Measurements from ENCODE around the gene SEPSECS. TPM values are rescaled to one million over a fixed set of nuclear protein-coding genes. Genes with fewer than 3 reads are reported as not detected.

The SEPSECS gene
- total and polyA plus RNA-seq, 7 donors = 4.5 to 11.1 (median 8.6) TPM

DNA sequence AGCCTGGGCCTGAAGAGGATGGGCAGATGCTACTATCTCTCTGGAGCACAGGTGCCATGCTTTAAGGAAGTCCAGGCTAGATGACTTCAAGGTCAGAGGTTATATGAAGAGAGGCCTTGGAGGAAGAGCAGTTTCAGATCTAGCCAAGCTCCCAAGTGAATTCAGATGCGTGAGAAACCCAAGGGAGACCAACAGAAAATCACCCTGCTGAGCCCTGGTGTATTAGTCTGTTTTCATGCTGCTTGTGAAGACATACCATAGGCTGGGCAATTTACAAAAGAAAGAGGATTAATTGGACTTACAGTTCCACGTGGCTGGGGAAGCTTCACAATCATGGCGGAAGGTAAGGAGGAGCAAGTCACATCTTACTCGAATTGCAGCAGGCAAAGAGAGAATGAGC lies 81.7 kb downstream of the SEPSECS start:
- H3K36me3 ChIP-seq = no peaks in the 10 kb centered on the region
- no peak for TF ChIP-seq EP300 (IDR thresholded peaks at IDR 0.05)
- no peak for TF ChIP-seq POLR2A (IDR thresholded peaks at IDR 0.05)
- TF ChIP-seq, protein P1, sequence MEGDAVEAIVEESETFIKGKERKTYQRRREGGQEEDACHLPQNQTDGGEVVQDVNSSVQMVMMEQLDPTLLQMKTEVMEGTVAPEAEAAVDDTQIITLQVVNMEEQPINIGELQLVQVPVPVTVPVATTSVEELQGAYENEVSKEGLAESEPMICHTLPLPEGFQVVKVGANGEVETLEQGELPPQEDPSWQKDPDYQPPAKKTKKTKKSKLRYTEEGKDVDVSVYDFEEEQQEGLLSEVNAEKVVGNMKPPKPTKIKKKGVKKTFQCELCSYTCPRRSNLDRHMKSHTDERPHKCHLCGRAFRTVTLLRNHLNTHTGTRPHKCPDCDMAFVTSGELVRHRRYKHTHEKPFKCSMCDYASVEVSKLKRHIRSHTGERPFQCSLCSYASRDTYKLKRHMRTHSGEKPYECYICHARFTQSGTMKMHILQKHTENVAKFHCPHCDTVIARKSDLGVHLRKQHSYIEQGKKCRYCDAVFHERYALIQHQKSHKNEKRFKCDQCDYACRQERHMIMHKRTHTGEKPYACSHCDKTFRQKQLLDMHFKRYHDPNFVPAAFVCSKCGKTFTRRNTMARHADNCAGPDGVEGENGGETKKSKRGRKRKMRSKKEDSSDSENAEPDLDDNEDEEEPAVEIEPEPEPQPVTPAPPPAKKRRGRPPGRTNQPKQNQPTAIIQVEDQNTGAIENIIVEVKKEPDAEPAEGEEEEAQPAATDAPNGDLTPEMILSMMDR (IDR thresholded peaks at IDR 0.05) = no peak
- TF ChIP-seq POLR2AphosphoS5 (IDR thresholded peaks at IDR 0.05) = no peak
- DNase-seq = no peak
- H3K4me1 ChIP-seq = no peaks in the 10 kb centered on the region
- H3K27ac ChIP-seq = no peak overlapping the region
- H3K27me3 ChIP-seq = no peaks in the 10 kb centered on the region
- intact Hi-C loops (cut with DNase I) = no loop called here
- no peaks in the 10 kb centered on the region for H3K9me3 ChIP-seq
- H3K4me3 ChIP-seq = no peak overlapping the region
- 60 to 78% methylated on average over 4 of the region's 4 CpGs for WGBS, 2 donors

DNA sequence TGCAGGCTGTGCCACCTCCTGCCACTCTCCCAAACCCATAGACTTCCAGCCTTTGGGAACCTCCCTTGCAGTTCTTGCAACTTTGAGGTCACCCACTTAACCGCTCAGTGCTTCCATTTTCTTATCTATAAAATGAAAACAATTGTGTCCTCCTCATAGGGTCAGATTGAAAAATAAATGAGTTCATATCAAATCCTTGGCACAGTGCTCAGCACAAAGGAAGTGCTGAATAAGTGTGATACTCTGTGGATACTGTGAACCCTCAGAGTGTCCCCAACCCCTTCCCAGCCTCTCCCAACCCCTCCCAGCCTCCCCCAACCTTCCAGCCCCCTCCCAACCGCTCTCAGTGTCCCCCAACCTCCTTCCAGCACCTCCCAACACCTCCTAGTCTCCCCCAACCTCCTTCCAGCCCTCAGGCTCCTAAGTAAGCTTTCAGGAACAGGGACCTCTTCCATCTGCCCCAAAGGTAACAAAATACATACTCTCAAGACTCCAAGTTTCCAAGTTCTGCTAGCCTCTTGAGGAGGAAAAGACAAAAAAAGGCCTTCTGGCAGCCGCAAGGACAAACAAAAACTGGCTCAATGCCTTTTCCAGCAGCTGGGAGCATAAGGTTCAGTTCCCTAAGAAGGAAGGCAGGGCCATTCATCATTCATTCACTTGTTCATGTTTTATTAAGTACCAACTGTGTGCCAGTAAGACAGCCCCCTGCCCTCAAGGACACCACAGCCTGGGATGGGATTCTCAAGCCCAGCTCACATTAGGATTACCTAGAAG lies 83.4 kb downstream of the SEPSECS start:
- TF ChIP-seq, protein P1 (IDR thresholded peaks at IDR 0.05) = no peak
- TF ChIP-seq EP300 (IDR thresholded peaks at IDR 0.05) (no peak), POLR2AphosphoS5 (IDR thresholded peaks at IDR 0.05) (no peak), POLR2A (IDR thresholded peaks at IDR 0.05) (no peak)
- intact Hi-C loops (cut with DNase I) = no loop called here
- no peak overlapping the region for H3K27ac ChIP-seq
- 79 to 82% methylated on average over 3 of the region's 3 CpGs for WGBS, 2 donors
- DNase-seq = no peak
- H3K4me1 ChIP-seq = no peaks in the 10 kb centered on the region
- no peaks in the 10 kb centered on the region for H3K9me3 ChIP-seq
- H3K4me3 ChIP-seq = no peak overlapping the region
- no peaks in the 10 kb centered on the region for H3K36me3 ChIP-seq
- no peaks in the 10 kb centered on the region for H3K27me3 ChIP-seq

DNA sequence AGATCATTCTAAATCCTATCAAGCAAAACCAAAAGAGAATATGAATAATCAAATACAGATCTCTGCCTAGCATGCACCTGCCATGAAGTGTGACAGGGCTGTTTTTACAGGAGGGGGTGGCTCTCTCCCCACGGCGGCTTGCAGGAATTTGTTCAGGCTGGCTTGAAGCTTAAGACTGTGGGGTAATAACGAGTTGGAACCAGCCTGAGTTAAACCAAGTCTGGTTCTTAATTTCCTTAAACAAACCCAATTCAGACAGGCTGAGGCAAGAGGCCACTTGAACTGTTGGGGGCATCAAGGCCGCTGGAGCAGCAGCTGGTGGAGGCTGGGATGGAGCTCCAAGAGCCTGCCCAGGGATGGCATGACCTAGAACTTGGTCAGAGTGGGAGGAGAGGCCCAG lies 84.4 kb downstream of the SEPSECS start:
- Histone ChIP-seq H3K9me3 (no peaks in the 10 kb centered on the region), H3K4me1 (no peaks in the 10 kb centered on the region), H3K36me3 (no peaks in the 10 kb centered on the region), H3K27me3 (no peaks in the 10 kb centered on the region), H3K4me3 (no peak overlapping the region), H3K27ac (no peak overlapping the region)
- intact Hi-C loops (cut with DNase I) = no loop called here
- WGBS, 2 donors = 71 to 76% methylated on average over 4 of the region's 4 CpGs
- TF ChIP-seq, protein P1 (IDR thresholded peaks at IDR 0.05) = no peak
- TF ChIP-seq POLR2AphosphoS5 (IDR thresholded peaks at IDR 0.05) (no peak), POLR2A (IDR thresholded peaks at IDR 0.05) (no peak), EP300 (IDR thresholded peaks at IDR 0.05) (no peak)
- DNase-seq = no peak

DNA sequence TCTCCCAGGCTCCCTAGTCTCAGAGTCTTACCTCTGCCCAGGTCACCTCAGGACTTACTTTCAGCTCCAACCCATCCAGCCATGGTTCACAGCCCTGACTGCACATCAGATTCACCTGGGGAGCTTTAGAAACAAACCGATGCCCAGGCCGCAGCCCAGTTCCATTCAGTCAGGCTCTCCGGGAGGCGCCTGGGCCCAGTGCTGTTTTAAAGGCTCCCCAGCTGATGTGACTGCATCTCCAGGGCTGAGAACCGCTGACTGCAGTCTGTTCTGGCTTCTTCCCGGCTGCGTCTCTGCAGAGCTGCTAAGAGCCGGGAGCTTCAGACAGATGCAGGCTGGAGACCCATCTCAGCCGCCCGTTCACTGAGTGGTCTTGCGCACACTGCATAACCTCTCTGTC lies 85.1 kb downstream of the SEPSECS start:
- intact Hi-C loops (cut with DNase I) = no loop called here
- WGBS, 2 donors = 93 to 96% methylated on average over 11 of the region's 11 CpGs
- no peak overlapping the region for H3K27ac ChIP-seq
- no peaks in the 10 kb centered on the region for H3K27me3 ChIP-seq
- no peak for DNase-seq
- TF ChIP-seq POLR2AphosphoS5 (IDR thresholded peaks at IDR 0.05) = no peak
- TF ChIP-seq POLR2A (IDR thresholded peaks at IDR 0.05) = no peak
- TF ChIP-seq, protein P1 (IDR thresholded peaks at IDR 0.05) = no peak
- TF ChIP-seq EP300 (IDR thresholded peaks at IDR 0.05) = no peak
- no peak overlapping the region for H3K4me3 ChIP-seq
- no peaks in the 10 kb centered on the region for H3K36me3 ChIP-seq
- H3K4me1 ChIP-seq = no peaks in the 10 kb centered on the region
- H3K9me3 ChIP-seq = no peaks in the 10 kb centered on the region

DNA sequence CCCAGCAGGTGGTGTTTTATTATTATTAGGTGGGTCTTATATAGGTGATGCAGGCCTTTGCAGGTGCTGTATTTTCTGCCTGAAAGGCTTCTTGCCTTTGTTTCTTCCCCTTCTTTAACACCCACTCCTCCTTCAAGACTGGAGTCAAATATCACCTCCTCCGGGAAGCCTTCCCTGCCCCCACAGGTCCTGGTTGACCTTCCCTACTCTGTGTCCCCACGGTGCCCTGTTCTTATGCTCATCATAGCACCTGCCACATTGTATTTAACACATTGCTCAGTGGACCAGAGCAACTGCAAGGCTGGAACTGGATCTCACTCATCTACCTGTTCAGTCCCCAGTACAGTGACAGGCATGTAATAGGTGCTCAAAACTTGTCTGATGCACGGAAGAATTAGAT lies 89.7 kb downstream of the SEPSECS start:
- H3K27ac ChIP-seq = no peak overlapping the region
- intact Hi-C loops (cut with DNase I) = no loop called here
- TF ChIP-seq POLR2A (IDR thresholded peaks at IDR 0.05) = no peak
- DNase-seq = no peak
- H3K4me1 ChIP-seq = no peaks in the 10 kb centered on the region
- no peaks in the 10 kb centered on the region for H3K9me3 ChIP-seq
- no peak overlapping the region for H3K4me3 ChIP-seq
- WGBS, 2 donors = 83 to 87% methylated on average over 3 of the region's 3 CpGs
- H3K27me3 ChIP-seq = no peaks in the 10 kb centered on the region
- H3K36me3 ChIP-seq = no peaks in the 10 kb centered on the region

Other genes with a start within 250 kb of the SEPSECS start
- 10 to 100 TPM; 11.8 to 21.3 (median 16.5) TPM for gene CCDC149, start 247.4 kb downstream of the SEPSECS start, total RNA-seq
- gene CCDC149, start 247.4 kb downstream of the SEPSECS start, polyA plus RNA-seq = 10 to 100 TPM in 1 of 3 donors, 1 to 10 TPM in 2; 5.8 to 10.2 (median 6.6) TPM
- gene LGI2, start 129.5 kb downstream of the SEPSECS start, total RNA-seq = 1 to 10 TPM; 1.2 to 6.7 (median 3.5) TPM
- gene LGI2, start 129.5 kb downstream of the SEPSECS start, polyA plus RNA-seq = 1 to 10 TPM in 1 of 3 donors, under 1 TPM in 1, not detected in 1; 0.23 to 1.1 TPM
- 10 to 100 TPM in 2 of 4 donors, 1 to 10 TPM in 2; 9.3 to 12.2 (median 10.3) TPM for gene PI4K2B, start 73.6 kb upstream of the SEPSECS start, total RNA-seq
- 10 to 100 TPM; 15.6 to 28.2 (median 22.8) TPM for gene PI4K2B, start 73.6 kb upstream of the SEPSECS start, polyA plus RNA-seq
- gene ZCCHC4, start 152.3 kb upstream of the SEPSECS start, total RNA-seq = 10 to 100 TPM in 3 of 4 donors, 1 to 10 TPM in 1; 9.1 to 21.8 (median 17.8) TPM
- 1 to 10 TPM; 3.5 to 4.5 (median 4.2) TPM for gene ZCCHC4, start 152.3 kb upstream of the SEPSECS start, polyA plus RNA-seq
- 10 to 100 TPM; 31.4 to 75.1 (median 34.5) TPM for gene ANAPC4, start 216.8 kb upstream of the SEPSECS start, total RNA-seq
- 10 to 100 TPM in 2 of 3 donors, 1 to 10 TPM in 1; 8.8 to 18.7 (median 12.0) TPM for gene ANAPC4, start 216.8 kb upstream of the SEPSECS start, polyA plus RNA-seq